Neural cell (in vitro differentiated cells): ENCODE measurements around the gene HTR7. TPM values are rescaled to one million over a fixed set of nuclear protein-coding genes. Genes with fewer than 3 reads are reported as not detected.

Experiments
- H2AFZ ChIP-seq: fragments of 200-600, 300-800 bp; sonication (generic), shearing (Covaris generic); 2 replicates; pipeline ENCODE4 v1.6.0; 2014; ENCODE audit warnings: low read depth, mild to moderate bottlenecking, antibody characterized with exemption, low read length, moderate library complexity
- H3F3A ChIP-seq: fragments of 200-600 bp; shearing (Covaris generic); 2 replicates; pipeline ENCODE4 v1.6.1; 2016; ENCODE audit warnings: mild to moderate bottlenecking, moderate library complexity, mixed read lengths, antibody characterized with exemption, low read length; ENCODE audit not compliant: insufficient read depth, poor library complexity, severe bottlenecking
- H3K27ac ChIP-seq: fragments of 200-600, 300-800 bp; sonication (generic), shearing (Covaris generic); 2 replicates; pipeline ENCODE4 v1.5.1; 2014; ENCODE audit warnings: mild to moderate bottlenecking, low read length, moderate library complexity
- H3K27me3 ChIP-seq: fragments of 300-800, 200-600 bp; sonication (generic), shearing (Covaris generic); 2 replicates; pipeline ENCODE4 v1.6.0; 2014; ENCODE audit warnings: mild to moderate bottlenecking, low read depth, low read length, moderate library complexity; ENCODE audit not compliant: insufficient read depth
- H3K36me3 ChIP-seq: fragments of 300-800, 200-600 bp; sonication (generic), shearing (Covaris generic); 2 replicates; pipeline ENCODE4 v1.5.1; 2014; ENCODE audit warnings: mild to moderate bottlenecking, antibody characterized with exemption, low read length, moderate library complexity; ENCODE audit not compliant: insufficient read depth
- H3K4me2 ChIP-seq: fragments of 300-800, 200-600 bp; sonication (generic), shearing (Covaris generic); 2 replicates; pipeline ENCODE4 v1.6.0; 2014; ENCODE audit warnings: mild to moderate bottlenecking, low read length
- H3K4me3 ChIP-seq: fragments of 300-800, 200-600 bp; sonication (generic), shearing (Covaris generic); 2 replicates; pipeline ENCODE4 v1.5.1; 2014; ENCODE audit warnings: mild to moderate bottlenecking, low read length, moderate library complexity
- H3K79me2 ChIP-seq: fragments of 200-600 bp; shearing (Covaris generic); replicated peaks from 2 replicates; pipeline ENCODE4 v1.6.0; 2014; ENCODE audit warnings: mild to moderate bottlenecking, low read length, moderate library complexity; ENCODE audit not compliant: insufficient read depth
- H3K9ac ChIP-seq: fragments of 300-800, 200-600 bp; sonication (generic), shearing (Covaris generic); 2 replicates; pipeline ENCODE4 v1.6.1; 2016; ENCODE audit warnings: mild to moderate bottlenecking, low read length, mixed read lengths
- H3K9me2 ChIP-seq: fragments of 200-600 bp; shearing (Covaris generic); 2 replicates; pipeline ENCODE4 v1.6.1; 2016; ENCODE audit warnings: mild to moderate bottlenecking, low read length, mixed read lengths; ENCODE audit not compliant: insufficient read depth
- H3K9me3 ChIP-seq: fragments of 200-600, 300-800 bp; sonication (generic), shearing (Covaris generic); 2 replicates; pipeline ENCODE4 v1.6.1; 2016; ENCODE audit warnings: mild to moderate bottlenecking, mixed run types, low read length, moderate library complexity, mixed read lengths
- H4K20me1 ChIP-seq: fragments of 200-600 bp; shearing (Covaris generic); 2 replicates; pipeline ENCODE4 v1.6.1; 2016; ENCODE audit warnings: mild to moderate bottlenecking, mixed run types; ENCODE audit not compliant: insufficient read depth
- CTCF ChIP-seq: fragments of 450-650 bp; IDR thresholded peaks from 2 replicates; pipeline ENCODE4 v1.5.1; 2014; ENCODE audit warnings: antibody characterized with exemption, mild to moderate bottlenecking, moderate library complexity; ENCODE audit not compliant: poor library complexity, severe bottlenecking
- EP300 ChIP-seq: fragments of 450-650 bp; conservative IDR thresholded peaks from 2 replicates; pipeline ENCODE4 v1.6.1; 2014; ENCODE audit warnings: antibody characterized with exemption, mild to moderate bottlenecking, moderate library complexity; ENCODE audit not compliant: poor library complexity, severe bottlenecking
- EZH2 ChIP-seq: fragments of 200-600, 300-800 bp; shearing (Covaris generic), sonication (generic); IDR thresholded peaks from 2 replicates; pipeline ENCODE4 v1.6.1; 2014; ENCODE audit warnings: antibody characterized with exemption, low read length, borderline replicate concordance, mild to moderate bottlenecking; ENCODE audit not compliant: insufficient read depth, poor library complexity, severe bottlenecking
- MXI1 ChIP-seq: fragments of 450-650 bp; conservative IDR thresholded peaks from 2 replicates; pipeline ENCODE4 v1.6.1; 2014; ENCODE audit warnings: antibody characterized with exemption, mild to moderate bottlenecking; ENCODE audit not compliant: poor library complexity, severe bottlenecking
- POLR2AphosphoS5 ChIP-seq: IDR thresholded peaks from 2 replicates; pipeline ENCODE4 v1.6.1; 2012
- RAD21 ChIP-seq: fragments of 450-650 bp; conservative IDR thresholded peaks from 2 replicates; pipeline ENCODE4 v1.6.1; 2014; ENCODE audit warnings: antibody characterized with exemption, mild to moderate bottlenecking, moderate library complexity
- SMC3 ChIP-seq: fragments of 450-650 bp; conservative IDR thresholded peaks from 2 replicates; pipeline ENCODE4 v1.6.1; 2014; ENCODE audit warnings: antibody characterized with exemption, mild to moderate bottlenecking, moderate library complexity; ENCODE audit not compliant: poor library complexity
- TAF1 ChIP-seq: IDR thresholded peaks from 2 replicates; pipeline ENCODE4 v1.6.1; 2012; ENCODE audit warnings: low read depth
- polyA plus RNA-seq: library from polyadenylated mRNA; depleted of rRNA; stranded (reverse); fragments of >200 nt; gene quantifications from 2 replicates; pipeline ENCODE4 v1.2.3, GENCODE V29; 2014
- TF ChIP-seq, protein P1 (sequence below): IDR thresholded peaks from 2 replicates; pipeline ENCODE4 v1.6.1; 2012; ENCODE audit warnings: borderline replicate concordance

The HTR7 gene
- polyA plus RNA-seq, 1 donor from 2014 or later, result 0.95 TPM

DNA sequence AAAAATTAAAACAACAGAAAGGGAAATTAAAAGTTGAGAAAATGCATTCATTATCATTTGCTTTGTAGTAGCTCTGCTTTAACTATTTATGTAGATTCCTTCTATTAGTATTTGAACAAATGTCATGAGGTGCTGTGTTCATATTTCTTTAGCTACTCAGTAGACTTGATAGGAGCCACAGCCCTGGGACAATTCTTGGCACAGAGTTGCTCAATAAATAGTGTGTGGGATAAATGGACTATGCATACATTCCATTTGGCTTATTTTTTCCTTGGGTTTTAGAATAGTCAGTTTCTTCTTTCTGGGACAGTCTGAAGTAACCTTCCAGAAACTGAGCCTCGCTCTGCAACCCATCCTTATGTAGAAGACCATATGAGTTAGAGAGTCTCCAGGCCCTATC lies 27.3 kb upstream of the HTR7 start:
- H3K9me2 ChIP-seq, result no peaks in the 10 kb centered on the region
- no peaks in the 10 kb centered on the region for H3K79me2 ChIP-seq
- H3F3A ChIP-seq, result no peaks in the 10 kb centered on the region
- H2AFZ ChIP-seq, result no peak overlapping the region
- H3K9ac ChIP-seq, result no peak overlapping the region
- no peaks in the 10 kb centered on the region for H3K9me3 ChIP-seq
- no peaks in the 10 kb centered on the region for H3K27me3 ChIP-seq
- peaks cover 12% of the 10 kb centered on the region for H3K36me3 ChIP-seq
- TF ChIP-seq POLR2AphosphoS5, result no peak
- no peak for TF ChIP-seq TAF1
- no peak for TF ChIP-seq RAD21
- TF ChIP-seq MXI1, result no peak
- TF ChIP-seq SMC3, result no peak
- TF ChIP-seq EZH2, result no peak
- TF ChIP-seq, protein P1, sequence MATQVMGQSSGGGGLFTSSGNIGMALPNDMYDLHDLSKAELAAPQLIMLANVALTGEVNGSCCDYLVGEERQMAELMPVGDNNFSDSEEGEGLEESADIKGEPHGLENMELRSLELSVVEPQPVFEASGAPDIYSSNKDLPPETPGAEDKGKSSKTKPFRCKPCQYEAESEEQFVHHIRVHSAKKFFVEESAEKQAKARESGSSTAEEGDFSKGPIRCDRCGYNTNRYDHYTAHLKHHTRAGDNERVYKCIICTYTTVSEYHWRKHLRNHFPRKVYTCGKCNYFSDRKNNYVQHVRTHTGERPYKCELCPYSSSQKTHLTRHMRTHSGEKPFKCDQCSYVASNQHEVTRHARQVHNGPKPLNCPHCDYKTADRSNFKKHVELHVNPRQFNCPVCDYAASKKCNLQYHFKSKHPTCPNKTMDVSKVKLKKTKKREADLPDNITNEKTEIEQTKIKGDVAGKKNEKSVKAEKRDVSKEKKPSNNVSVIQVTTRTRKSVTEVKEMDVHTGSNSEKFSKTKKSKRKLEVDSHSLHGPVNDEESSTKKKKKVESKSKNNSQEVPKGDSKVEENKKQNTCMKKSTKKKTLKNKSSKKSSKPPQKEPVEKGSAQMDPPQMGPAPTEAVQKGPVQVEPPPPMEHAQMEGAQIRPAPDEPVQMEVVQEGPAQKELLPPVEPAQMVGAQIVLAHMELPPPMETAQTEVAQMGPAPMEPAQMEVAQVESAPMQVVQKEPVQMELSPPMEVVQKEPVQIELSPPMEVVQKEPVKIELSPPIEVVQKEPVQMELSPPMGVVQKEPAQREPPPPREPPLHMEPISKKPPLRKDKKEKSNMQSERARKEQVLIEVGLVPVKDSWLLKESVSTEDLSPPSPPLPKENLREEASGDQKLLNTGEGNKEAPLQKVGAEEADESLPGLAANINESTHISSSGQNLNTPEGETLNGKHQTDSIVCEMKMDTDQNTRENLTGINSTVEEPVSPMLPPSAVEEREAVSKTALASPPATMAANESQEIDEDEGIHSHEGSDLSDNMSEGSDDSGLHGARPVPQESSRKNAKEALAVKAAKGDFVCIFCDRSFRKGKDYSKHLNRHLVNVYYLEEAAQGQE, result no peak
- TF ChIP-seq CTCF, result no peak
- TF ChIP-seq EP300, result no peak
- no peak overlapping the region for H3K4me2 ChIP-seq
- H3K4me3 ChIP-seq, result no peak overlapping the region
- no peak overlapping the region for H3K27ac ChIP-seq
- H4K20me1 ChIP-seq, result no peaks in the 10 kb centered on the region

DNA sequence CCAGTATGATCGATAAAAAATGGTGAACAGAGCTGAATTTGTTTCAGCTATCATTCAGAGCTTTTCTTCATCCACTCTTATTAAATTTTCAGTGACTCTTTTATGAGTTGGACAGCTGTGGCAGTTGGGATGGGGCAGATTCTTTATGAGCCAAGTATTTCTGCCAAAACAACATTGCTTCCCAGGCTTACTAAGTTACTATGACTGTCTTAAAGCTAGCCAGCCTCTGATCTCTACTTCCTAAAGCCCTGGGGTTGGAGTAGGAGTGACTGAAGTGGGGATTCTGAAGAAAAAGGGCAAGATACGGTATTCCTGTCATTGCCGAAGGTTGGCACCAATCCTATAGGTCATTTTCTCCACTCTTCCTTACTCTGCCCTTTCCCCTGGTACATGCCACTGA lies 26.6 kb upstream of the HTR7 start:
- TF ChIP-seq MXI1 (no peak), RAD21 (no peak), EP300 (no peak), CTCF (no peak), EZH2 (no peak)
- TF ChIP-seq, protein P1, result no peak
- no peak overlapping the region for H3K9ac ChIP-seq
- H3F3A ChIP-seq, result no peaks in the 10 kb centered on the region
- H3K9me2 ChIP-seq, result no peaks in the 10 kb centered on the region
- no peak overlapping the region for H3K27ac ChIP-seq
- no peaks in the 10 kb centered on the region for H3K79me2 ChIP-seq
- no peaks in the 10 kb centered on the region for H3K27me3 ChIP-seq
- H2AFZ ChIP-seq, result no peak overlapping the region
- H3K4me3 ChIP-seq, result no peak overlapping the region
- H3K4me2 ChIP-seq, result no peak overlapping the region
- peaks cover 17% of the 10 kb centered on the region for H3K36me3 ChIP-seq
- no peaks in the 10 kb centered on the region for H4K20me1 ChIP-seq
- H3K9me3 ChIP-seq, result no peaks in the 10 kb centered on the region
